Thoracic aorta (tissue), 2 donors: ENCODE data around the gene PCGF3. TPM values are rescaled to one million over a fixed set of nuclear protein-coding genes. Genes with fewer than 3 reads are reported as not detected.

Experiments used
- ATAC-seq: fragments of 150-250 bp; one replicate; pipeline ENCODE4 v1.8.0; 2017; ENCODE audit warnings: low read depth; ENCODE audit not compliant: insufficient number of reproducible peaks, low FRiP score
- DNase-seq: peaks from one replicate; pipeline ENCODE4 v3.0.0-alpha.2; 2020; ENCODE audit warnings: low spot score
- H3K27ac ChIP-seq, 2 donors: fragments of 200-600 bp; sonication (generic); 1 replicate in 1 of 2; 2 replicates in 1 of 2; pipeline ENCODE4 v1.5.1; 2016; ENCODE audit warnings: mild to moderate bottlenecking in 2 of 2, moderate library complexity in 2 of 2
- H3K27me3 ChIP-seq: fragments of 200-600 bp; sonication (generic); replicated peaks from 2 replicates; pipeline ENCODE4 v1.6.0; 2016; ENCODE audit warnings: mild to moderate bottlenecking; ENCODE audit not compliant: insufficient read depth
- H3K36me3 ChIP-seq: fragments of 200-600 bp; sonication (generic); one replicate; pipeline ENCODE4 v1.5.1; 2016
- H3K4me1 ChIP-seq, 2 donors: fragments of 200-600 bp; sonication (generic); 1 replicate in 1 of 2; 2 replicates in 1 of 2; pipeline versions ENCODE4 v1.5.1 to v1.6.0; 2016; ENCODE audit warnings: low read depth in 2 of 2, mild to moderate bottlenecking in 1 of 2; ENCODE audit not compliant: control insufficient read depth in 1 of 2
- H3K4me3 ChIP-seq: fragments of 200-600 bp; sonication (generic); 2 replicates; pipeline ENCODE4 v1.5.1; 2016; ENCODE audit warnings: mild to moderate bottlenecking
- H3K9me3 ChIP-seq: fragments of 200-600 bp; sonication (generic); 2 replicates; pipeline ENCODE4 v1.5.1; 2016
- CTCF ChIP-seq: fragments of 200-600 bp; sonication (generic); IDR thresholded peaks from one replicate; pipeline ENCODE4 v1.5.1; 2019; ENCODE audit warnings: antibody characterized with exemption
- total RNA-seq, 2 donors: library from RNA; depleted of rRNA; stranded (reverse); fragments of >200 nt; gene quantifications; one replicate each; pipeline versions ENCODE4 v1.1.0 to v1.2.3, GENCODE V29; 2016

The PCGF3 gene
- total RNA-seq, 2 donors from 2014 or later = 50.4 to 83.2 TPM

- H3K4me1 ChIP-seq = no peaks in the 10 kb centered on the region
- no peak overlapping the region for H3K4me3 ChIP-seq
- H3K36me3 ChIP-seq = no peaks in the 10 kb centered on the region
- H3K27ac ChIP-seq = no peak overlapping the region
- DNase-seq = no peak
- H3K9me3 ChIP-seq = no peaks in the 10 kb centered on the region
- no peaks in the 10 kb centered on the region for H3K27me3 ChIP-seq
- no peak for TF ChIP-seq CTCF
- ATAC-seq = no peak
Observed at GRCh38 chr4:808860-809570, 103.4 kb downstream of the PCGF3 start.

- H3K36me3 ChIP-seq = no peaks in the 10 kb centered on the region
- H3K27ac ChIP-seq = no peak overlapping the region
- no peaks in the 10 kb centered on the region for H3K4me1 ChIP-seq
- TF ChIP-seq CTCF = no peak
- no peak overlapping the region for H3K4me3 ChIP-seq
- ATAC-seq (no peak), DNase-seq (no peak)
- H3K27me3 ChIP-seq = no peaks in the 10 kb centered on the region
- H3K9me3 ChIP-seq = no peaks in the 10 kb centered on the region
Observed at GRCh38 chr4:813900-814299, 108.3 kb downstream of the PCGF3 start.

GRCh38 chr4:814312-814850 is 108.7 kb downstream of the PCGF3 start:
- TF ChIP-seq CTCF = no peak
- H3K27ac ChIP-seq = no peak overlapping the region
- H3K9me3 ChIP-seq = no peaks in the 10 kb centered on the region
- DNase-seq = no peak
- no peaks in the 10 kb centered on the region for H3K27me3 ChIP-seq
- H3K4me1 ChIP-seq = no peaks in the 10 kb centered on the region
- H3K4me3 ChIP-seq = no peak overlapping the region
- H3K36me3 ChIP-seq = no peaks in the 10 kb centered on the region
- ATAC-seq = no peak

- TF ChIP-seq CTCF = no peak
- H3K27ac ChIP-seq = no peak overlapping the region
- H3K4me1 ChIP-seq = no peaks in the 10 kb centered on the region
- no peaks in the 10 kb centered on the region for H3K27me3 ChIP-seq
- ATAC-seq (no peak), DNase-seq (no peak)
- no peaks in the 10 kb centered on the region for H3K9me3 ChIP-seq
- no peak overlapping the region for H3K4me3 ChIP-seq
- H3K36me3 ChIP-seq = no peaks in the 10 kb centered on the region
Observed at GRCh38 chr4:815464-816146, 110.0 kb downstream of the PCGF3 start.

- no peak for TF ChIP-seq CTCF
- Histone ChIP-seq H3K36me3 (no peaks in the 10 kb centered on the region), H3K9me3 (no peaks in the 10 kb centered on the region), H3K27ac (no peak overlapping the region), H3K4me3 (no peak overlapping the region), H3K4me1 (no peaks in the 10 kb centered on the region), H3K27me3 (no peaks in the 10 kb centered on the region)
- DNase-seq (no peak), ATAC-seq (no peak)
Observed at GRCh38 chr4:818106-818921, 112.7 kb downstream of the PCGF3 start.
